Measurements from ENCODE around the gene KIF12. TPM values are rescaled to one million over a fixed set of nuclear protein-coding genes. Genes with fewer than 3 reads are reported as not detected.

KIF12 gene
- total RNA-seq, 1 experiment from 2014 or later = 54.6 TPM

GRCh38 chr9:114060070-114060469, 39.0 kb downstream of the KIF12 start:
- H3K27ac Mint-ChIP-seq (ENCODE audit: unreplicated experiment) = no peak overlapping the region
- POLR2A ChIA-PET = no interaction called here

GRCh38 chr9:114059047-114059803, 39.9 kb downstream of the KIF12 start:
- ChIA-PET POLR2A (no interaction called here), CTCF (no interaction called here)
- Histone ChIP-seq H3K36me3 (ENCODE audit: control insufficient read depth, insufficient read depth, low read length) (no peaks in the 10 kb centered on the region), H3K27me3 (replicated peaks; ENCODE audit: control insufficient read depth, insufficient read depth, low read length) (no peaks in the 10 kb centered on the region), H3K9me3 (no peaks in the 10 kb centered on the region), H3K4me3 (ENCODE audit: low read depth, low read length) (no peak overlapping the region), H3K4me1 (peaks cover 7% of the 10 kb centered on the region; the same call in 1 of the 2 replicates)
- no peak overlapping the region for H3K27ac Mint-ChIP-seq (ENCODE audit: unreplicated experiment)
- H3K4me3 Mint-ChIP-seq (ENCODE audit: unreplicated experiment) = no peak overlapping the region
- H3K36me3 Mint-ChIP-seq (ENCODE audit: insufficient read depth, unreplicated experiment) = peaks cover 5% of the 10 kb centered on the region
- BruUV-seq (replicated peaks) = no TSS peak
- no peak for TF ChIP-seq CTCF (IDR thresholded peaks at IDR 0.05; ENCODE audit: insufficient read depth in 1 of 2, low read depth in 1 of 2, low read length in 1 of 2, severe bottlenecking in 1 of 2, unreplicated experiment in 1 of 2)
- no peak for DNase-seq
- no peaks in the 10 kb centered on the region for H3K9me3 Mint-ChIP-seq (ENCODE audit: unreplicated experiment)
- intact Hi-C loops (cut with micrococcal nuclease; ENCODE audit: unreplicated experiment) = no loop called here
- peaks cover 8% of the 10 kb centered on the region for H3K4me1 Mint-ChIP-seq (ENCODE audit: low read depth, unreplicated experiment)
- H3K27me3 Mint-ChIP-seq (ENCODE audit: insufficient read depth, unreplicated experiment) = no peaks in the 10 kb centered on the region

More at GRCh38 chr9:114060070-114060469, 39.0 kb downstream of the KIF12 start:
- peaks cover 7% of the 10 kb centered on the region; the same call in 1 of the 2 replicates for H3K4me1 ChIP-seq
- H3K36me3 Mint-ChIP-seq (ENCODE audit: insufficient read depth, unreplicated experiment) = peaks cover 3% of the 10 kb centered on the region
- no TSS peak for BruUV-seq (replicated peaks)
- intact Hi-C loops (cut with micrococcal nuclease; ENCODE audit: unreplicated experiment) = no loop called here
- no peak overlapping the region for H3K4me3 Mint-ChIP-seq (ENCODE audit: unreplicated experiment)
- CTCF ChIA-PET = no interaction called here
- no peaks in the 10 kb centered on the region for H3K9me3 Mint-ChIP-seq (ENCODE audit: unreplicated experiment)
- no peaks in the 10 kb centered on the region for H3K27me3 Mint-ChIP-seq (ENCODE audit: insufficient read depth, unreplicated experiment)
- TF ChIP-seq CTCF (IDR thresholded peaks at IDR 0.05; ENCODE audit: insufficient read depth in 1 of 2, low read depth in 1 of 2, low read length in 1 of 2, severe bottlenecking in 1 of 2, unreplicated experiment in 1 of 2) = no peak
- no peak overlapping the region for H3K4me3 ChIP-seq (ENCODE audit: low read depth, low read length)
- H3K9me3 ChIP-seq = no peaks in the 10 kb centered on the region
- H3K36me3 ChIP-seq (ENCODE audit: control insufficient read depth, insufficient read depth, low read length) = no peaks in the 10 kb centered on the region
- DNase-seq = no peak
- no peaks in the 10 kb centered on the region for H3K27me3 ChIP-seq (replicated peaks; ENCODE audit: control insufficient read depth, insufficient read depth, low read length)
- peaks cover 8% of the 10 kb centered on the region for H3K4me1 Mint-ChIP-seq (ENCODE audit: low read depth, unreplicated experiment)

- no peaks in the 10 kb centered on the region for H3K9me3 Mint-ChIP-seq (ENCODE audit: unreplicated experiment)
- no peaks in the 10 kb centered on the region for H3K36me3 ChIP-seq (ENCODE audit: control insufficient read depth, insufficient read depth, low read length)
- ChIA-PET CTCF (no interaction called here), POLR2A (no interaction called here)
- H3K27me3 Mint-ChIP-seq (ENCODE audit: insufficient read depth, unreplicated experiment) = no peaks in the 10 kb centered on the region
- no peak for TF ChIP-seq CTCF (IDR thresholded peaks at IDR 0.05; ENCODE audit: insufficient read depth in 1 of 2, low read depth in 1 of 2, low read length in 1 of 2, severe bottlenecking in 1 of 2, unreplicated experiment in 1 of 2)
- no TSS peak for BruUV-seq (replicated peaks)
- no peaks in the 10 kb centered on the region for H3K27me3 ChIP-seq (replicated peaks; ENCODE audit: control insufficient read depth, insufficient read depth, low read length)
- H3K27ac Mint-ChIP-seq (ENCODE audit: unreplicated experiment) = no peak overlapping the region
- DNase-seq = no peak
- H3K9me3 ChIP-seq = no peaks in the 10 kb centered on the region
- no peak overlapping the region for H3K4me3 ChIP-seq (ENCODE audit: low read depth, low read length)
- intact Hi-C loops (cut with micrococcal nuclease; ENCODE audit: unreplicated experiment) = no loop called here
- H3K4me1 ChIP-seq = peaks cover 7% of the 10 kb centered on the region; the same call in 1 of the 2 replicates
- peaks cover 8% of the 10 kb centered on the region for H3K4me1 Mint-ChIP-seq (ENCODE audit: low read depth, unreplicated experiment)
- H3K4me3 Mint-ChIP-seq (ENCODE audit: unreplicated experiment) = no peak overlapping the region
- H3K36me3 Mint-ChIP-seq (ENCODE audit: insufficient read depth, unreplicated experiment) = peaks cover 5% of the 10 kb centered on the region
Measured at GRCh38 chr9:114058688-114059046, 40.4 kb downstream of the KIF12 start.
